D341Med (cell line): ENCODE measurements around the gene ANKRD50.

ENCODE experiments used
- DNase-seq: peaks from one replicate; pipeline ENCODE4 v3.0.0; 2012; ENCODE audit warnings: low spot score

Gene ANKRD50

GRCh38 chr4:124708517-124709300 is 3.8 kb downstream of the ANKRD50 start:
- no peak for DNase-seq

- DNase-seq: no peak
Measured at GRCh38 chr4:124705393-124705792, 7.1 kb downstream of the ANKRD50 start.

GRCh38 chr4:124703154-124703553 is 9.4 kb downstream of the ANKRD50 start:
- DNase-seq: no peak

GRCh38 chr4:124697441-124697840 is 15.1 kb downstream of the ANKRD50 start:
- no peak for DNase-seq

- DNase-seq: no peak
Measured at GRCh38 chr4:124696182-124696581, 16.4 kb downstream of the ANKRD50 start.

GRCh38 chr4:124694946-124695598 is 17.5 kb downstream of the ANKRD50 start:
- no peak for DNase-seq

- no peak for DNase-seq
Measured at GRCh38 chr4:124694306-124694705, 18.2 kb downstream of the ANKRD50 start.

- DNase-seq: no peak
Measured at GRCh38 chr4:124691801-124692200, 20.7 kb downstream of the ANKRD50 start.

- no peak for DNase-seq
Measured at GRCh38 chr4:124686279-124686678, 26.3 kb downstream of the ANKRD50 start.

- DNase-seq: no peak
Measured at GRCh38 chr4:124685851-124686250, 26.7 kb downstream of the ANKRD50 start.

- no peak for DNase-seq
Measured at GRCh38 chr4:124684301-124684700, 28.2 kb downstream of the ANKRD50 start.

GRCh38 chr4:124682384-124682783 is 30.1 kb downstream of the ANKRD50 start:
- DNase-seq: no peak

- no peak for DNase-seq
Measured at GRCh38 chr4:124666496-124666895, 46.0 kb downstream of the ANKRD50 start.

GRCh38 chr4:124658795-124659194 is 53.7 kb downstream of the ANKRD50 start:
- DNase-seq: no peak

GRCh38 chr4:124650614-124651013 is 61.9 kb downstream of the ANKRD50 start:
- no peak for DNase-seq

- no peak for DNase-seq
Measured at GRCh38 chr4:124647599-124647998, 64.9 kb downstream of the ANKRD50 start.

- DNase-seq: no peak
Measured at GRCh38 chr4:124644621-124645020, 67.9 kb downstream of the ANKRD50 start.

GRCh38 chr4:124642846-124643245 is 69.7 kb downstream of the ANKRD50 start:
- DNase-seq: no peak

GRCh38 chr4:124641715-124642381 is 70.7 kb downstream of the ANKRD50 start:
- DNase-seq: no peak

GRCh38 chr4:124640022-124640730 is 72.4 kb downstream of the ANKRD50 start:
- no peak for DNase-seq

- DNase-seq: no peak
Measured at GRCh38 chr4:124637321-124637720, 75.2 kb downstream of the ANKRD50 start.

GRCh38 chr4:124636788-124637187 is 75.7 kb downstream of the ANKRD50 start:
- DNase-seq: no peak
